Putamen (tissue), 1 donor: ENCODE results near the gene DNAH10.

Experiments
- DNase-seq: peaks from one replicate; pipeline ENCODE4 v3.0.0-alpha.2; 2016; ENCODE audit warnings: low spot score

The DNAH10 gene

GRCh38 chr12:123886258-123886657 lies 124.2 kb downstream of the DNAH10 start:
- DNase-seq, result no peak

GRCh38 chr12:123886931-123887582 lies 125.0 kb downstream of the DNAH10 start:
- no peak for DNase-seq

- DNase-seq, result no peak
Measured at GRCh38 chr12:123888989-123889388, 126.9 kb downstream of the DNAH10 start.

DNA sequence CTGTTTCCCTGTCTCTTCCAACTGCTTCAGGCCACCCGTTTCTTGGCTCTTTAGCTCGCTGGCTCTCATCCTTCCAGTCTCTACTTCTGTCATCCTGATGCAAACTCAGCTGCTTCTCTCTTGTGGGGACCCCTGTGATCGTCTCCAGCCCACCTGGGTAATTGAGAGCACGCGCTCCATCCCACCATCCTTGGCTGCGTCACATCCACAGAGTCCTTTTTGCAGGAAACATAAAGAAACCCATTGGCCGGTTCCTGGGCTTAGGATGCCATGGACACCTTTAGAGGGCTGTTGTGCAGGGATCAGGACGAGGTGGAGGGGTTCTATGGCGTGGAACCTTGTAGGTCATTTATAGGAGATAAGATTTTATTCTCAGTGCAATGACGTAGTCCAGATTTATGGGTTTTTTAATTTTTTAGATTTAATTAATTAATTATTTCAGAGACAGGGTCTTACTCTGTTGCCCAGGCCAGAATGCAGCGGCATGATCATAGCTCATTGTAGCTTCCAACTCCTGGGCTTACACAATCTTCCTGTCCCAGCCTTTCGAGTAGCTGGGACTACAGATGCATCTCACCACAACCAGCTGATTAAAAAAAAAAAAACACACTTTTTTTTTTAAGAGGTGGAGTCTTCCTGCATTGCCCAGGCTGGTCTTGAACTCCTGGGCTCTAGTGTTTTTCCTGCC lies 127.9 kb downstream of the DNAH10 start:
- DNase-seq, result no peak

GRCh38 chr12:123890536-123890902 lies 128.4 kb downstream of the DNAH10 start:
- no peak for DNase-seq

GRCh38 chr12:123891011-123891410 lies 128.9 kb downstream of the DNAH10 start:
- no peak for DNase-seq

DNA sequence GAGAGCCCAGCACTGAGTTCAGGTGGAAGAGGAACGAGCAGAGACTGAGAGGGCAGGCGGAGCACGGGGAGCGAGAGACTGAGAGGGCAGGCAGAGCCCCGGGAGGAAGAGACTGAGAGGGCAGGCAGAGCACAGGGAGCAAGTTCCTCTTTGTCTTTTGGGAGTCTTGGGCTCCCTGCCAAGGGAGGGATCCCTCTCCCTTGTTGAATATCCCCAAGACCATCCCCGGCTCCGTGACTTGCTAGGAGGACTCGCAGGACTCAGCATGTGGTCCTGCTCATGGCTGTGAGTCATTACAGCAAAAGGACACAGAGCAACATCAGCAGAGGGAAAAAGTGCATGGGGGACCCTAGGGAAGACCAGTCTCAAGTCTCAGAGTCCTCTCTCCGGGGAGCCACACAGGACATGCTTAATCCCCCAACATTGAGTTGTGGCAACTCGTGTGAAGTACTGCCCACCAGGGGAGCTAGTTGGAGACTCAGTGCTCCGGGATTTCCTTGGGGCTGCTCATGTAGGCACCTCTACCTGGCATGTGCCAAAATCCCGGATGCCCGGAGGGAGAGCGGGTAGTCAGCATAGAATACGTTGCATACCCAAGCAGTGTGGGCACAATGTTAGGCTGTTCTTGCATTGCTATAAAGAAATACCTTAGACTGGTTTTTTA lies 129.5 kb downstream of the DNAH10 start:
- no peak for DNase-seq

DNA sequence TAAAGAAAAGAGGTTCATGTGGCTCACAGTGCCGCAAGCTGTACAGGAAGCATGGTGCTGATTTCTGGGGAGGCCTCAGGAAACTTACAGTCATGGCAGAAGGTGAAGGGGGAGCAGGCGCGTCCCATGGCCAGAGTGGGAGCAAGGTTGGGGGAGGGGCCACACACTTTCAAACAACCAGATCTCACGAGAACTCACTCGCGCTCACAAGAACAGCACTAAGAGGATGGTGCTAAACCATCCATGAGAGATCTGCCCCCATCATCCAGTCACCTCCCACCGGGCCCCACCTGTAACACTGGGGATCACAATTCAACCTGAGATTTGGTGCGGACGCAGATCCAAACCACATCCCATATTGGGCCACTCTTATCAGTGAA lies 130.1 kb downstream of the DNAH10 start:
- no peak for DNase-seq

- DNase-seq, result no peak
Measured at GRCh38 chr12:123892853-123893252, 130.8 kb downstream of the DNAH10 start.

DNA sequence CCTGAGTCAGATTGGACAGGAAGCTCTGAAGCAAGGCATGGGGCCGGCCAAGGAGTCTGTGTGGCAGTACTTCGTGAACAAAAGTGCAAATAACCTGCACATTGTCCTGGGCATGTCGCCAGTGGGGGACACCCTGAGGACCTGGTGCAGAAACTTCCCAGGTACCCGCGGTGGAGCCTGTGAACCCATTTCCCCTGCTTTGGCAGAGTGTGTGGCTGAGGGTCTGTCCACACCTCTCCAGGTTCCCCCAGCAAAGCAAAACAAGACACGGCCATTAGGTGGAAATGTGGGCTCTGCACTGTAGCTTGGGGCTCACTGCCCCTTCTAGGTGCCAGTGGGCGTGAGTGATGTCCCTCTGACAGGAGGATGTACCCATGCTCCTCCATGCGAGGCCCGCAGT lies 131.2 kb downstream of the DNAH10 start:
- no peak for DNase-seq

GRCh38 chr12:123894823-123895345 lies 132.8 kb downstream of the DNAH10 start:
- no peak for DNase-seq

GRCh38 chr12:123895451-123895850 lies 133.3 kb downstream of the DNAH10 start:
- DNase-seq, result no peak

- no peak for DNase-seq
Measured at GRCh38 chr12:123896767-123897166, 134.7 kb downstream of the DNAH10 start.

- DNase-seq, result no peak
Measured at GRCh38 chr12:123897221-123897620, 135.1 kb downstream of the DNAH10 start.

DNA sequence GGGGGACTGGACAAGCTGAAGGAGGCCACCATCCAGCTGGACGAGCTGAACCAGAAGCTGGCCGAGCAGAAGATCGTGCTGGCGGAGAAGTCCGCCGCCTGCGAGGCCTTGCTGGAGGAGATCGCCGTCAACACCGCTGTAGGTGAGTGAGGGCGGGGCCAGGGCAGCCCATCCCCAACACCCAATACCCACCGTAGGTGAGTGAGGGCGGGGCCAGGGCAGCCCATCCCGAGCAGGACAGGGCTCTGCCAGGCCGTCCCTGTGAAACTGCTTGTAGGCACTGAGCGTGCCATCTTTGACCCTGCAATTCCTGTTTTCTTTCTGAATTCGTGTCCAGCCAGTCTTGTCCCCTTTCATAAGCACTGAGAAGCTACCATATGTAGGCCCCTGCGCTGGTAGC lies 136.6 kb downstream of the DNAH10 start:
- no peak for DNase-seq

- DNase-seq, result no peak
Measured at GRCh38 chr12:123899368-123899767, 137.3 kb downstream of the DNAH10 start.

DNA sequence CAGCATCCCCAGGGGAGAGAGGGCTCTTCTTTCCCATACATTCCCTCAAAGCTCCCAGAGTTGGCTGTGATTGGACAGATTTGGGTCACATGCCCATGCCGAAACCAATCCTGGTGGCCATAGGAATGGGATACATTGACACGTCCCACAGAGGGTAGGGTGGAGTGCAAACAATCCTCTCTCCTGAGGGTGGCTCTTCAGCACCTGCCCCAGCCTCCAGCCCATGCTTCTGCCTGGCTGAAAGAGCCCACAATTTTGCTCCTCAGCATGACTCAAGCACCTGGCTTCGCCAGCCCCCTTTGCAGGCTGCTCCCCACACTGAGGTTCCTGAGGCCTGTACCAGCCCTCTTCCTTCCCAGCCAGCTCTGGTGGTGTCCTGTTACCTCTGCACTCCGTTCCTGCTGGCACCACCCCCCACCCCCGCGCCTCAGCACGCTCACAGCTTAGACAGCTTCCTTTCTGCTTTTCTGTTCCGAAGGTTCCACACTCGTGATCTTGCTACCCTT lies 138.8 kb downstream of the DNAH10 start:
- DNase-seq, result no peak

- DNase-seq, result no peak
Measured at GRCh38 chr12:123902821-123903220, 140.7 kb downstream of the DNAH10 start.

DNA sequence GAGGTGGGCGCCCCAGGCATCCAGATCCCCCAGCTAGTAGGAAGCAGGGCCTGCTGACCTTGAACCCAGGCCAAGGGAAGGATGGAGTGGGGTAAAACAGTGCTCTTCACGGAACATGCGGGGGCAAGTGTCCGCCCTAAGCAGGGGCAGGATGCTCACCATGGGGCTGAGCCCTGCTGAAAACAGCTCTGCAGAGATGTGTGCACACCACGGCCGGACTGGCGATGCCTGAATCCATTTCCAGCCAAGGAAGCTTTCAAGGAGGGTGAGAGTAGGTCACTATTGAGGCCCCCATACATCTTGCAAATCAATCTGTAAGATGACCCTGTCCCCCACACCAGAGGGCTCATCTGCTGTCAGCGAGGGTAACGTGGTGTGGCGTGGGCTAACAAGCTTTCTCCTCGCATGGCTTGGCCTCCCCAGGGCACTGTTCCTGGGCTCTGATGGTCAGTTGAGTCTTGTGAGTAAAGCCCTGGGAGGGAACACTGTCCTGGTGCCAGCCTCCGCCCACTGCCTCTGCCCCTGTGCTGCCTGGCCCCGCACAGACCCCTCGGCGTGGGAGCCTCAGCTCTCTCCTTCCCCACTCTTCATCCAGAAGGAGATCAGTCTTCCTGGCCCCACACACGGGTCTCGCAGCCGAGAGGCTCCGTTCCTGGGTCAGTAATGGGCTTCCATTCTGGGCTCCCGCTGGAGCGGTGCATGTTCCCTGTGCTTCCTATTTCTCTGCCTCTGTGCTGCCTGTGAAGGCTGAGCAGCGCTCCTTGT lies 141.4 kb downstream of the DNAH10 start:
- DNase-seq, result no peak

- peak; percentile 55 for DNase-seq
Measured at GRCh38 chr12:123905319-123905925, 143.3 kb downstream of the DNAH10 start.

DNA sequence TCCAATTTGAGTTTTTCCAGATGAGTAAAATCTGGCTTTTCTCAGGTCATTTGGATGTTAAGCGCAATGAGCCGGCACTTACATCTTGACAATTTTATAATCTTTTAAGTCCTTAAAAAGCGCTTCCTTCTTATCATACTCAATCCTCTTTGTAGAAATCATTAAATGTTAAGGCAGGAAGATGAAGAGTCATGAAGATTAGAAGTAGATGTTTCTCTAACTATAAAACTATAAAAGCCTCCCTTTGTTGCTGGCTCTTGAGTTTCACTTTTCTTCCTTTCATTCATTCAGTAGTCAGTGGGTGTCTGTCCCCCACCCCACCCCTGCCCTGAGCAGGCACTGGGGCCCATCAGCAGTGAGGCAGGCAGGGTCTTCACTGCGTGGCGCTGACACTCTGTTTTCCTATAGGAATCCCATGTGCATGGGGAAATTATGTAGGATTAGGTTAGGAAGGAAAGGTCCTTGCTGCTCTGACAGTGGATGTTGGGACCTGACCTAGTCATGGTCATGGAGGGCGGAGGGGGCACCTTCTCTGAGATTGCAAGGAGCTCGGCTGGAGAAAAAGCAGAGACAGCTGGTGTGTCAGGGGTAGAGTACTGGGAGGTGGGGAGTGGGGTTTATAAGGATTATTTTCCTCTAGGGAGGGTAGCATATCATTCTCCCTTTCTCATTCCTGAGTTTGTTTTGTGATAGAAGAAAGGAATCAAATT lies 144.8 kb downstream of the DNAH10 start:
- no peak for DNase-seq
